GM23338 (cell line): Measurements from ENCODE around the gene PTGS1. TPM values are rescaled to one million over a fixed set of nuclear protein-coding genes. Genes with fewer than 3 reads are reported as not detected.

Source experiments
- ATAC-seq: fragments of 200-7000 bp; cut with Tn5 transposase; 3 replicates; pipeline ENCODE4 v1.9.1; 2020
- DNase-seq: peaks from one replicate; pipeline ENCODE4 v3.0.0-alpha.2; 2015; ENCODE audit warnings: low spot score
- H2AFZ ChIP-seq: fragments of 200-600 bp; sonication (generic); 2 replicates; pipeline ENCODE4 v1.8.0; 2016; ENCODE audit warnings: antibody characterized with exemption, mild to moderate bottlenecking, moderate library complexity
- H3F3A ChIP-seq: fragments of 200-600 bp; sonication (generic); replicated peaks from 2 replicates; pipeline ENCODE4 v1.8.0; 2017; ENCODE audit warnings: antibody characterized with exemption, mixed run types, low read depth
- H3K27ac ChIP-seq: fragments of 200-600 bp; sonication (generic); 2 replicates; pipeline ENCODE4 v1.6.1; 2016; ENCODE audit warnings: low read depth
- H3K27me3 ChIP-seq: fragments of 200-600 bp; sonication (generic); 2 replicates; pipeline ENCODE4 v1.8.0; 2016; ENCODE audit warnings: mild to moderate bottlenecking, mixed run types, moderate library complexity; ENCODE audit not compliant: insufficient read depth
- H3K36me3 ChIP-seq: fragments of 200-600 bp; sonication (generic); 2 replicates; pipeline ENCODE4 v1.8.0; 2016; ENCODE audit warnings: mild to moderate bottlenecking; ENCODE audit not compliant: insufficient read depth
- H3K4me1 ChIP-seq: fragments of 200-600 bp; sonication (generic); 2 replicates; pipeline ENCODE4 v1.8.0; 2016; ENCODE audit warnings: mild to moderate bottlenecking, moderate library complexity; ENCODE audit not compliant: insufficient read depth
- H3K4me2 ChIP-seq: fragments of 200-600 bp; sonication (generic); 2 replicates; pipeline ENCODE4 v1.7.1; 2017; ENCODE audit warnings: mixed run types
- H3K4me3 ChIP-seq: fragments of 200-600 bp; sonication (generic); 2 replicates; pipeline ENCODE4 v1.6.1; 2016; ENCODE audit warnings: mixed run types
- H3K79me2 ChIP-seq: fragments of 200-600 bp; sonication (generic); replicated peaks from 2 replicates; pipeline ENCODE4 v1.8.0; 2017; ENCODE audit warnings: mild to moderate bottlenecking; ENCODE audit not compliant: insufficient read depth
- H3K9me2 ChIP-seq: fragments of 200-600 bp; sonication (generic); 2 replicates; pipeline ENCODE4 v1.8.0; 2017; ENCODE audit not compliant: insufficient read depth
- H4K20me1 ChIP-seq: fragments of 200-600 bp; sonication (generic); replicated peaks from 2 replicates; pipeline ENCODE4 v1.8.0; 2017; ENCODE audit warnings: mild to moderate bottlenecking; ENCODE audit not compliant: insufficient read depth
- H3K27ac Mint-ChIP-seq: 2 replicates; pipeline ENCODE4 v1.8.0; 2020; ENCODE audit warnings: inconsistent platforms, mild to moderate bottlenecking, moderate library complexity, mixed read lengths
- H3K27me3 Mint-ChIP-seq: 3 replicates; pipeline ENCODE4 v1.8.0; 2022; ENCODE audit warnings: low read depth, mild to moderate bottlenecking, moderate library complexity, mixed read lengths, inconsistent platforms; ENCODE audit not compliant: insufficient read depth, poor library complexity
- H3K36me3 Mint-ChIP-seq: 3 replicates; pipeline ENCODE4 v1.8.0; 2021; ENCODE audit warnings: low read depth, mild to moderate bottlenecking, inconsistent platforms, moderate library complexity, mixed read lengths
- H3K4me1 Mint-ChIP-seq: 3 replicates; pipeline ENCODE4 v1.8.0; 2020; ENCODE audit warnings: mild to moderate bottlenecking, inconsistent platforms, mixed read lengths
- H3K4me3 Mint-ChIP-seq: 3 replicates; pipeline ENCODE4 v1.8.0; 2021; ENCODE audit warnings: moderate library complexity, mild to moderate bottlenecking, inconsistent platforms, mixed read lengths
- H3K9me3 Mint-ChIP-seq: 3 replicates; pipeline ENCODE4 v1.8.0; 2020; ENCODE audit warnings: moderate library complexity, mild to moderate bottlenecking, inconsistent platforms, mixed read lengths
- CREB1 ChIP-seq: fragments of 250-450 bp; sonication (Bioruptor Pico); IDR thresholded peaks from 2 replicates; pipeline ENCODE4 v1.5.0; 2020; ENCODE audit warnings: low read depth, mild to moderate bottlenecking, moderate library complexity
- EZH2phosphoT487 ChIP-seq: fragments of 200-600 bp; sonication (generic); IDR thresholded peaks from one replicate; pipeline ENCODE4 v1.8.1; 2018; ENCODE audit warnings: antibody characterized with exemption; ENCODE audit not compliant: unreplicated experiment
- NANOG ChIP-seq: IDR thresholded peaks from 2 replicates; pipeline ENCODE4 v1.6.1; 2016; ENCODE audit warnings: antibody characterized with exemption, borderline replicate concordance
- POLR2AphosphoS5 ChIP-seq: IDR thresholded peaks from 2 replicates; pipeline ENCODE4 v1.6.1; 2016; ENCODE audit warnings: antibody characterized with exemption, low read depth
- ZNF114 ChIP-seq: fragments of 250-450 bp; sonication (Bioruptor Pico); IDR thresholded peaks from 2 replicates; pipeline ENCODE4 v1.5.0; 2020; ENCODE audit warnings: mild to moderate bottlenecking, moderate library complexity
- ZNF331 ChIP-seq: fragments of 250-450 bp; sonication (Bioruptor Pico); IDR thresholded peaks from 2 replicates; pipeline ENCODE4 v1.5.0; 2020; ENCODE audit warnings: low read depth, mild to moderate bottlenecking, moderate library complexity
- polyA plus RNA-seq: library from polyadenylated mRNA; unstranded; fragments of >200 nt; fragmentation: Nextera tagmentation; extraction: Ambion mirVana; gene quantifications from 2 replicates; pipeline ENCODE4 v1.2.1, GENCODE V29; 2016
- total RNA-seq: library from RNA; depleted of rRNA; stranded (reverse); fragments of >200 nt; shearing (Covaris generic); gene quantifications from 2 replicates; pipeline ENCODE4 v1.2.3, GENCODE V29; 2014
- TF ChIP-seq, protein P1 (sequence below), 2 experiments: fragments of 200-600 bp in 1 of 2; sonication (generic) in 1 of 2; conservative IDR thresholded peaks; 2 replicates each; pipeline versions ENCODE4 v1.5.1 to v1.6.1; 2016 to 2017; ENCODE audit warnings: antibody characterized with exemption in 2 of 2, low read depth in 2 of 2, mild to moderate bottlenecking in 2 of 2, moderate library complexity in 1 of 2
- TF ChIP-seq, protein P2 (sequence below): IDR thresholded peaks from 2 replicates; pipeline ENCODE4 v1.6.1; 2016; ENCODE audit warnings: antibody characterized with exemption
- TF ChIP-seq, protein P3 (sequence below): IDR thresholded peaks from one replicate; pipeline ENCODE4 v1.6.1; 2018; ENCODE audit warnings: antibody characterized with exemption; ENCODE audit not compliant: unreplicated experiment
- TF ChIP-seq, protein P4 (sequence below): fragments of 250-450 bp; sonication (Bioruptor Pico); IDR thresholded peaks from 2 replicates; pipeline ENCODE4 v1.5.0; 2020; ENCODE audit warnings: mild to moderate bottlenecking, moderate library complexity

Gene PTGS1
- total and polyA plus RNA-seq, 2 experiments from 2014 or later = 0.48 to 1.3 TPM

DNA sequence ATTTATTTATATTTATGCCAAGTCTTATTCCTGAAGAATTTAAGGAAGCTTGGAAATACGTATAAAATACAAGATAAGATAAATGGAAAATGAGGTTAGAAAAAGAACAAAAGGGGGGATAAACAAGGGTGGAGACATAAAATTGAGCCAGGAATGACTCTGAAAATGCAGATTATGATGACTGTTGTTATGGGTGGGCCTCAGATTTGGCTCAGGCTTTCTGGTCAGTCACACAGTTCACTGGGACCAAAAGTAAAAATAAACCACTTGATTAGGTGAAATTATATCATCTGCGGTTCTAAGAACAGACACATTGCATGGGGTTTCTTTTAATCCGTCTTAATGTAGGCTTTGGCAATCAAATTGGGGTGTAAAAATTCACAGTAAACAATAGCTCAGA lies 55.9 kb downstream of the PTGS1 start:
- no peak overlapping the region for H3K27ac ChIP-seq
- peaks cover 6% of the 10 kb centered on the region for H3K27me3 Mint-ChIP-seq
- H3K4me1 ChIP-seq = no peaks in the 10 kb centered on the region
- H3K27me3 ChIP-seq = no peaks in the 10 kb centered on the region
- H3K9me2 ChIP-seq = peaks cover 7% of the 10 kb centered on the region; the same call in 1 of the 2 replicates
- no peak for DNase-seq
- no peak for ATAC-seq
- no peaks in the 10 kb centered on the region for H3F3A ChIP-seq
- H3K36me3 Mint-ChIP-seq = peaks cover 6% of the 10 kb centered on the region; the same call in 2 of the 3 replicates
- no peak for TF ChIP-seq ZNF114 (CRISPR knock-in tag)
- H3K4me3 ChIP-seq = no peak overlapping the region
- H3K36me3 ChIP-seq = no peaks in the 10 kb centered on the region
- no peak overlapping the region for H2AFZ ChIP-seq
- H3K9me3 Mint-ChIP-seq = peaks cover 87% of the 10 kb centered on the region
- no peak overlapping the region for H3K4me2 ChIP-seq
- no peaks in the 10 kb centered on the region for H3K79me2 ChIP-seq
- H3K27ac Mint-ChIP-seq = no peak overlapping the region
- no peaks in the 10 kb centered on the region for H3K4me1 Mint-ChIP-seq
- H4K20me1 ChIP-seq = no peaks in the 10 kb centered on the region
- H3K4me3 Mint-ChIP-seq = no peak overlapping the region

DNA sequence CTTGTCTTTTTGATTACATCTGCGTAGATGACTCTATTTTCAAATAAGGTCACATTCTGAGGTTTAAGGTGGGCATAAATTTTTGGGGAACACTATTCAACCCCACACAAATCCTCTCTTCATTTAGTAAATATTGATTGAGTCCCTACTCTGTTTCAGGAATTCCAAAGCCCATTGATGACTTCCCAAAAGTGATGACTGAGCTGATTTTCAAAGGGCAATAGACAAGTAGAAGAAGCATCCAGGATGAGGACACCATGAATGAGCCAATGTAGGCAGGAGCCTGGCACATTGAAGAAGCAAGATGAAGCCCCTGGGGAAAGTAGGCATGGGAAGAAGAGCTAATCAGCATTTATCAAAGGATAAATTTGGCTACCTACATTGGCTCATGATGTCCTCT lies 71.7 kb downstream of the PTGS1 start:
- Histone ChIP-seq H3K27ac (no peak overlapping the region), H4K20me1 (no peaks in the 10 kb centered on the region), H3K36me3 (no peaks in the 10 kb centered on the region), H3F3A (no peaks in the 10 kb centered on the region), H3K79me2 (no peaks in the 10 kb centered on the region), H3K9me2 (no peaks in the 10 kb centered on the region; the same call in 1 of the 2 replicates), H3K4me2 (no peak overlapping the region), H3K27me3 (no peaks in the 10 kb centered on the region), H3K4me3 (no peak overlapping the region), H3K4me1 (no peaks in the 10 kb centered on the region), H2AFZ (no peak overlapping the region)
- H3K27me3 Mint-ChIP-seq = peaks cover 7% of the 10 kb centered on the region
- H3K27ac Mint-ChIP-seq = no peak overlapping the region
- peaks cover 78% of the 10 kb centered on the region for H3K9me3 Mint-ChIP-seq
- ATAC-seq (no peak), DNase-seq (no peak)
- no peak overlapping the region for H3K4me3 Mint-ChIP-seq
- H3K36me3 Mint-ChIP-seq = peaks cover 7% of the 10 kb centered on the region; the same call in 2 of the 3 replicates
- no peaks in the 10 kb centered on the region for H3K4me1 Mint-ChIP-seq
- TF ChIP-seq POLR2AphosphoS5 (no peak), CREB1 (CRISPR knock-in tag) (no peak), EZH2phosphoT487 (no peak), ZNF114 (CRISPR knock-in tag) (no peak), ZNF331 (CRISPR knock-in tag) (no peak), NANOG (no peak)
- TF ChIP-seq, protein P1, sequence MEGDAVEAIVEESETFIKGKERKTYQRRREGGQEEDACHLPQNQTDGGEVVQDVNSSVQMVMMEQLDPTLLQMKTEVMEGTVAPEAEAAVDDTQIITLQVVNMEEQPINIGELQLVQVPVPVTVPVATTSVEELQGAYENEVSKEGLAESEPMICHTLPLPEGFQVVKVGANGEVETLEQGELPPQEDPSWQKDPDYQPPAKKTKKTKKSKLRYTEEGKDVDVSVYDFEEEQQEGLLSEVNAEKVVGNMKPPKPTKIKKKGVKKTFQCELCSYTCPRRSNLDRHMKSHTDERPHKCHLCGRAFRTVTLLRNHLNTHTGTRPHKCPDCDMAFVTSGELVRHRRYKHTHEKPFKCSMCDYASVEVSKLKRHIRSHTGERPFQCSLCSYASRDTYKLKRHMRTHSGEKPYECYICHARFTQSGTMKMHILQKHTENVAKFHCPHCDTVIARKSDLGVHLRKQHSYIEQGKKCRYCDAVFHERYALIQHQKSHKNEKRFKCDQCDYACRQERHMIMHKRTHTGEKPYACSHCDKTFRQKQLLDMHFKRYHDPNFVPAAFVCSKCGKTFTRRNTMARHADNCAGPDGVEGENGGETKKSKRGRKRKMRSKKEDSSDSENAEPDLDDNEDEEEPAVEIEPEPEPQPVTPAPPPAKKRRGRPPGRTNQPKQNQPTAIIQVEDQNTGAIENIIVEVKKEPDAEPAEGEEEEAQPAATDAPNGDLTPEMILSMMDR (conservative IDR thresholded peaks at IDR 0.05; ENCODE audit: low read depth in 2 of 2) = no peak
- TF ChIP-seq, protein P2, sequence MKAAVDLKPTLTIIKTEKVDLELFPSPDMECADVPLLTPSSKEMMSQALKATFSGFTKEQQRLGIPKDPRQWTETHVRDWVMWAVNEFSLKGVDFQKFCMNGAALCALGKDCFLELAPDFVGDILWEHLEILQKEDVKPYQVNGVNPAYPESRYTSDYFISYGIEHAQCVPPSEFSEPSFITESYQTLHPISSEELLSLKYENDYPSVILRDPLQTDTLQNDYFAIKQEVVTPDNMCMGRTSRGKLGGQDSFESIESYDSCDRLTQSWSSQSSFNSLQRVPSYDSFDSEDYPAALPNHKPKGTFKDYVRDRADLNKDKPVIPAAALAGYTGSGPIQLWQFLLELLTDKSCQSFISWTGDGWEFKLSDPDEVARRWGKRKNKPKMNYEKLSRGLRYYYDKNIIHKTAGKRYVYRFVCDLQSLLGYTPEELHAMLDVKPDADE = no peak
- TF ChIP-seq, protein P3, sequence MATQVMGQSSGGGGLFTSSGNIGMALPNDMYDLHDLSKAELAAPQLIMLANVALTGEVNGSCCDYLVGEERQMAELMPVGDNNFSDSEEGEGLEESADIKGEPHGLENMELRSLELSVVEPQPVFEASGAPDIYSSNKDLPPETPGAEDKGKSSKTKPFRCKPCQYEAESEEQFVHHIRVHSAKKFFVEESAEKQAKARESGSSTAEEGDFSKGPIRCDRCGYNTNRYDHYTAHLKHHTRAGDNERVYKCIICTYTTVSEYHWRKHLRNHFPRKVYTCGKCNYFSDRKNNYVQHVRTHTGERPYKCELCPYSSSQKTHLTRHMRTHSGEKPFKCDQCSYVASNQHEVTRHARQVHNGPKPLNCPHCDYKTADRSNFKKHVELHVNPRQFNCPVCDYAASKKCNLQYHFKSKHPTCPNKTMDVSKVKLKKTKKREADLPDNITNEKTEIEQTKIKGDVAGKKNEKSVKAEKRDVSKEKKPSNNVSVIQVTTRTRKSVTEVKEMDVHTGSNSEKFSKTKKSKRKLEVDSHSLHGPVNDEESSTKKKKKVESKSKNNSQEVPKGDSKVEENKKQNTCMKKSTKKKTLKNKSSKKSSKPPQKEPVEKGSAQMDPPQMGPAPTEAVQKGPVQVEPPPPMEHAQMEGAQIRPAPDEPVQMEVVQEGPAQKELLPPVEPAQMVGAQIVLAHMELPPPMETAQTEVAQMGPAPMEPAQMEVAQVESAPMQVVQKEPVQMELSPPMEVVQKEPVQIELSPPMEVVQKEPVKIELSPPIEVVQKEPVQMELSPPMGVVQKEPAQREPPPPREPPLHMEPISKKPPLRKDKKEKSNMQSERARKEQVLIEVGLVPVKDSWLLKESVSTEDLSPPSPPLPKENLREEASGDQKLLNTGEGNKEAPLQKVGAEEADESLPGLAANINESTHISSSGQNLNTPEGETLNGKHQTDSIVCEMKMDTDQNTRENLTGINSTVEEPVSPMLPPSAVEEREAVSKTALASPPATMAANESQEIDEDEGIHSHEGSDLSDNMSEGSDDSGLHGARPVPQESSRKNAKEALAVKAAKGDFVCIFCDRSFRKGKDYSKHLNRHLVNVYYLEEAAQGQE = no peak
- TF ChIP-seq, protein P4, sequence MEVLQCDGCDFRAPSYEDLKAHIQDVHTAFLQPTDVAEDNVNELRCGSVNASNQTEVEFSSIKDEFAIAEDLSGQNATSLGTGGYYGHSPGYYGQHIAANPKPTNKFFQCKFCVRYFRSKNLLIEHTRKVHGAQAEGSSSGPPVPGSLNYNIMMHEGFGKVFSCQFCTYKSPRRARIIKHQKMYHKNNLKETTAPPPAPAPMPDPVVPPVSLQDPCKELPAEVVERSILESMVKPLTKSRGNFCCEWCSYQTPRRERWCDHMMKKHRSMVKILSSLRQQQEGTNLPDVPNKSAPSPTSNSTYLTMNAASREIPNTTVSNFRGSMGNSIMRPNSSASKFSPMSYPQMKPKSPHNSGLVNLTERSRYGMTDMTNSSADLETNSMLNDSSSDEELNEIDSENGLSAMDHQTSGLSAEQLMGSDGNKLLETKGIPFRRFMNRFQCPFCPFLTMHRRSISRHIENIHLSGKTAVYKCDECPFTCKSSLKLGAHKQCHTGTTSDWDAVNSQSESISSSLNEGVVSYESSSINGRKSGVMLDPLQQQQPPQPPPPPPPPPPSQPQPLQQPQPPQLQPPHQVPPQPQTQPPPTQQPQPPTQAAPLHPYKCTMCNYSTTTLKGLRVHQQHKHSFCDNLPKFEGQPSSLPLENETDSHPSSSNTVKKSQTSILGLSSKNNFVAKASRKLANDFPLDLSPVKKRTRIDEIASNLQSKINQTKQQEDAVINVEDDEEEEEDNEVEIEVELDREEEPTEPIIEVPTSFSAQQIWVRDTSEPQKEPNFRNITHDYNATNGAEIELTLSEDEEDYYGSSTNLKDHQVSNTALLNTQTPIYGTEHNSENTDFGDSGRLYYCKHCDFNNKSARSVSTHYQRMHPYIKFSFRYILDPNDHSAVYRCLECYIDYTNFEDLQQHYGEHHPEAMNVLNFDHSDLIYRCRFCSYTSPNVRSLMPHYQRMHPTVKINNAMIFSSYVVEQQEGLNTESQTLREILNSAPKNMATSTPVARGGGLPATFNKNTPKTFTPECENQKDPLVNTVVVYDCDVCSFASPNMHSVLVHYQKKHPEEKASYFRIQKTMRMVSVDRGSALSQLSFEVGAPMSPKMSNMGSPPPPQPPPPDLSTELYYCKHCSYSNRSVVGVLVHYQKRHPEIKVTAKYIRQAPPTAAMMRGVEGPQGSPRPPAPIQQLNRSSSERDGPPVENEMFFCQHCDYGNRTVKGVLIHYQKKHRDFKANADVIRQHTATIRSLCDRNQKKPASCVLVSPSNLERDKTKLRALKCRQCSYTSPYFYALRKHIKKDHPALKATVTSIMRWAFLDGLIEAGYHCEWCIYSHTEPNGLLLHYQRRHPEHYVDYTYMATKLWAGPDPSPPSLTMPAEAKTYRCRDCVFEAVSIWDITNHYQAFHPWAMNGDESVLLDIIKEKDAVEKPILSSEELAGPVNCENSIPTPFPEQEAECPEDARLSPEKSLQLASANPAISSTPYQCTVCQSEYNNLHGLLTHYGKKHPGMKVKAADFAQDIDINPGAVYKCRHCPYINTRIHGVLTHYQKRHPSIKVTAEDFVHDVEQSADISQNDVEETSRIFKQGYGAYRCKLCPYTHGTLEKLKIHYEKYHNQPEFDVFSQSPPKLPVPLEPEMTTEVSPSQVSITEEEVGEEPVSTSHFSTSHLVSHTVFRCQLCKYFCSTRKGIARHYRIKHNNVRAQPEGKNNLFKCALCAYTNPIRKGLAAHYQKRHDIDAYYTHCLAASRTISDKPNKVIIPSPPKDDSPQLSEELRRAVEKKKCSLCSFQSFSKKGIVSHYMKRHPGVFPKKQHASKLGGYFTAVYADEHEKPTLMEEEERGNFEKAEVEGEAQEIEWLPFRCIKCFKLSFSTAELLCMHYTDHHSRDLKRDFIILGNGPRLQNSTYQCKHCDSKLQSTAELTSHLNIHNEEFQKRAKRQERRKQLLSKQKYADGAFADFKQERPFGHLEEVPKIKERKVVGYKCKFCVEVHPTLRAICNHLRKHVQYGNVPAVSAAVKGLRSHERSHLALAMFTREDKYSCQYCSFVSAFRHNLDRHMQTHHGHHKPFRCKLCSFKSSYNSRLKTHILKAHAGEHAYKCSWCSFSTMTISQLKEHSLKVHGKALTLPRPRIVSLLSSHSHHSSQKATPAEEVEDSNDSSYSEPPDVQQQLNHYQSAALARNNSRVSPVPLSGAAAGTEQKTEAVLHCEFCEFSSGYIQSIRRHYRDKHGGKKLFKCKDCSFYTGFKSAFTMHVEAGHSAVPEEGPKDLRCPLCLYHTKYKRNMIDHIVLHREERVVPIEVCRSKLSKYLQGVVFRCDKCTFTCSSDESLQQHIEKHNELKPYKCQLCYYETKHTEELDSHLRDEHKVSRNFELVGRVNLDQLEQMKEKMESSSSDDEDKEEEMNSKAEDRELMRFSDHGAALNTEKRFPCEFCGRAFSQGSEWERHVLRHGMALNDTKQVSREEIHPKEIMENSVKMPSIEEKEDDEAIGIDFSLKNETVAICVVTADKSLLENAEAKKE (CRISPR knock-in tag) = no peak
